ENCODE data around the gene PTPN23. TPM values are rescaled to one million over a fixed set of nuclear protein-coding genes. Genes with fewer than 3 reads are reported as not detected.

PTPN23 gene, protein sequence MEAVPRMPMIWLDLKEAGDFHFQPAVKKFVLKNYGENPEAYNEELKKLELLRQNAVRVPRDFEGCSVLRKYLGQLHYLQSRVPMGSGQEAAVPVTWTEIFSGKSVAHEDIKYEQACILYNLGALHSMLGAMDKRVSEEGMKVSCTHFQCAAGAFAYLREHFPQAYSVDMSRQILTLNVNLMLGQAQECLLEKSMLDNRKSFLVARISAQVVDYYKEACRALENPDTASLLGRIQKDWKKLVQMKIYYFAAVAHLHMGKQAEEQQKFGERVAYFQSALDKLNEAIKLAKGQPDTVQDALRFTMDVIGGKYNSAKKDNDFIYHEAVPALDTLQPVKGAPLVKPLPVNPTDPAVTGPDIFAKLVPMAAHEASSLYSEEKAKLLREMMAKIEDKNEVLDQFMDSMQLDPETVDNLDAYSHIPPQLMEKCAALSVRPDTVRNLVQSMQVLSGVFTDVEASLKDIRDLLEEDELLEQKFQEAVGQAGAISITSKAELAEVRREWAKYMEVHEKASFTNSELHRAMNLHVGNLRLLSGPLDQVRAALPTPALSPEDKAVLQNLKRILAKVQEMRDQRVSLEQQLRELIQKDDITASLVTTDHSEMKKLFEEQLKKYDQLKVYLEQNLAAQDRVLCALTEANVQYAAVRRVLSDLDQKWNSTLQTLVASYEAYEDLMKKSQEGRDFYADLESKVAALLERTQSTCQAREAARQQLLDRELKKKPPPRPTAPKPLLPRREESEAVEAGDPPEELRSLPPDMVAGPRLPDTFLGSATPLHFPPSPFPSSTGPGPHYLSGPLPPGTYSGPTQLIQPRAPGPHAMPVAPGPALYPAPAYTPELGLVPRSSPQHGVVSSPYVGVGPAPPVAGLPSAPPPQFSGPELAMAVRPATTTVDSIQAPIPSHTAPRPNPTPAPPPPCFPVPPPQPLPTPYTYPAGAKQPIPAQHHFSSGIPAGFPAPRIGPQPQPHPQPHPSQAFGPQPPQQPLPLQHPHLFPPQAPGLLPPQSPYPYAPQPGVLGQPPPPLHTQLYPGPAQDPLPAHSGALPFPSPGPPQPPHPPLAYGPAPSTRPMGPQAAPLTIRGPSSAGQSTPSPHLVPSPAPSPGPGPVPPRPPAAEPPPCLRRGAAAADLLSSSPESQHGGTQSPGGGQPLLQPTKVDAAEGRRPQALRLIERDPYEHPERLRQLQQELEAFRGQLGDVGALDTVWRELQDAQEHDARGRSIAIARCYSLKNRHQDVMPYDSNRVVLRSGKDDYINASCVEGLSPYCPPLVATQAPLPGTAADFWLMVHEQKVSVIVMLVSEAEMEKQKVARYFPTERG (N-terminal part only)
- 10.0 and 16.3 TPM in 2 replicates for total RNA-seq (2014; rRNA removed; shearing (Covaris generic))
- polyA plus RNA-seq (2015; cell fraction: cytosol; rRNA removed): 25.1 and 26.3 TPM in 2 replicates
- 70.1 and 78.8 TPM in 2 replicates for polyA plus RNA-seq (2015; cell fraction: nucleus; rRNA removed)

GRCh38 chr3:47380601-47381316 lies at the start of gene PTPN23:
TSS of gene PTPN23 (plus strand) at chr3:47381021. CDS start at chr3:47381097, 76 bp downstream.
- peak; percentile 99 for DNase-seq (ENCODE audit: low read depth)

- DNase-seq (ENCODE audit: low read depth): no peak
These were observed 46.9 kb upstream of the PTPN23 start for GRCh38 chr3:47333907-47334306.

GRCh38 chr3:47337656-47338055 lies 43.2 kb upstream of the PTPN23 start:
- no peak for DNase-seq (ENCODE audit: low read depth)

- no peak for DNase-seq (ENCODE audit: low read depth)
These were observed 40.9 kb upstream of the PTPN23 start for GRCh38 chr3:47339951-47340350.

DNA sequence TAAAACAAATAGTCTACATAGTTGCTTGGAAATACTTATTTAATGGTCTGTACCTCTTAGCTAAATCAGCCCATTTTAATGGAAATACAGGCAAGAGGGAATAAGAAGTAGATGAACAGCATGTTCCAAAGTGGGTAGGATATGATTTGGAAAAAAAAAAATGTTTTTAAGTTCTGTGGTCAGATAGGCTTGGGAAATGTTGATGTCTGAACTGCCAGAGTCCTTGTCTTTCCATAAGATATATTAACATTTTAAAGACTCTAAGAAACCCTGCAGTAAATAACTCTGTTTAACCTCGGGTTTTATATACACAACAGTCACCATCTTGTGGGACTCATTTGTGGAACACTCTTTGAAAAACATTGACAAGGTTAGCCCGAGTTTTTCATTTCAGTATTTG lies 40.0 kb upstream of the PTPN23 start:
- DNase-seq (ENCODE audit: low read depth): no peak

- no peak for DNase-seq (ENCODE audit: low read depth)
These were observed 38.7 kb upstream of the PTPN23 start for GRCh38 chr3:47342151-47342550.

DNA sequence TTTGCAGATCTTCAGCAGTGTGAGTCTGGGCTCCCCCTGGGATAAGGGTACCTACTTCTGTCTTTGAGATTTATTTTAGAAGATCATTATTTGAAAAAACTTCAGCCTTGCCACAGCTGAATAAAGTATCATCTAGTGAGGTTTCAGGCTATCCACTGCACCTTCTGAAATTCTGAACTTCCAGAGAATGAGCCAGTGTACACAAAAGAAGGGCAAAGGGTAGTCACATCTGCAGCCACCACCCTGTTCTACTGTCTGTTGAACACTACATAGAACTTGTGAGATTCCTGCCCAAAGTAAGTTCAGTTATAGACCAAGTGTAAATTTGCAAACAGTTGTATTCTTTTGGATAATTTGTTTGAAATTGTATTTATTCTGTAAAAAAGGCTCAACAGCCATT lies 38.0 kb upstream of the PTPN23 start:
- no peak for DNase-seq (ENCODE audit: low read depth)

DNA sequence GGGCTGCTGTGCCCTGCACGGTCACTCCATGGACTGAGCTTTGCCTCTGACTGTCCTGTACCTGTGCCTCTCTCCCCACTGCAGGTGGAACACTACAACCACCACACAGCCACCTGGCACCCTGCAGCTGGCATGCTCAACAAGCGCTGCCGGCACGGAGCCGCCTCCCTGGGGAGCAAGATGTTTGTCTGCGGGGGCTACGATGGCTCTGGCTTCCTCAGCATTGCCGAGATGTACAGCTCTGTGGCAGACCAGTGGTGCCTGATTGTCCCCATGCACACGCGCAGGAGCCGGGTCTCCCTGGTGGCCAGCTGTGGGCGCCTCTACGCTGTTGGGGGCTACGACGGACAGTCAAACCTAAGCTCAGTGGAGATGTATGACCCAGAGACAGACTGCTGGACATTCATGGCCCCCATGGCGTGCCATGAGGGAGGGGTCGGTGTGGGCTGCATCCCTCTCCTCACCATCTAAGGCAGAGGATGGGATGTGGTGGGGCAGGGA lies 37.3 kb upstream of the PTPN23 start:
- no peak for DNase-seq (ENCODE audit: low read depth)

- DNase-seq (ENCODE audit: low read depth): no peak
These were observed 35.9 kb upstream of the PTPN23 start for GRCh38 chr3:47344971-47345370.

- DNase-seq (ENCODE audit: low read depth): peak; percentile 49
These were observed 33.5 kb upstream of the PTPN23 start for GRCh38 chr3:47347217-47347801.

- DNase-seq (ENCODE audit: low read depth): no peak
These were observed 32.2 kb upstream of the PTPN23 start for GRCh38 chr3:47348411-47349154.

DNA sequence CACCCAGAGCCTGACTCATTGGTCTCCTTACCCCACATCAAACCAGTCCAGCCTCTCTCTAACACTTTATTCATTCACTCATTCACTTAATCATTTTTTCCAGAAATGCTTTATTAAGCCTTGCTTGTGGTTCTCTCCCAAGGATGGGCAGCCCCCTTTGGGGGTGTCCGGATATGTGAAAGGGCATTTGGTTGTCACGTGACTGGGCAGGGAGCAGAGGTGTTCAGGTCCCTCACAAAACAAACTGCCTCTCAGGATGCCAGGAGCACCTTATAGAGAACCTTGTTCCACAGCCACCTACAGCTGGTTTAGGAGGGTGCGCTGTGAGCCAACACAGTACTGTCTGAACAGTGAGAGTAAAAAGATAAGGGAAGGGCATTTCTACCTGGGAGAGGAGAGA lies 25.8 kb upstream of the PTPN23 start:
- DNase-seq (ENCODE audit: low read depth): no peak

DNA sequence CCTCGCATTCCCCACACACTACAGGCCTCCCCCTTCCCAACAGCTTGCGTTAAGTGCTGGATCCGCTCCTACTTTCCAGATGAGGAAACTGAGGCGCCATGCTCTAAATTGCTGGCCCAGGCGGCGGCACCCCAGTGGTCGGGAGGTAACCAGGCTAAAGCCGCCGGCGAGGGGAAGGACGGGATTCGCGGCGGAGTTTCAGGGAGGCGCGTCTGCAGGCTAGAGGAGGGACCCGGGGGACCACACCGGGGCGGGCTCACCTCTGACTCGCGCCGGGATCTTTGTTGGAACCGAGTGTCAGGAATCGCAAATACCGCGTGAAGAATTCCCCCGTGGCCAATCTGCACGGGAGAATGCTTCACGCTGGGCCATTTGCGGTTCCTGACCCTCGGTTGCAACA lies 24.6 kb upstream of the PTPN23 start:
- no peak for DNase-seq (ENCODE audit: low read depth)

DNA sequence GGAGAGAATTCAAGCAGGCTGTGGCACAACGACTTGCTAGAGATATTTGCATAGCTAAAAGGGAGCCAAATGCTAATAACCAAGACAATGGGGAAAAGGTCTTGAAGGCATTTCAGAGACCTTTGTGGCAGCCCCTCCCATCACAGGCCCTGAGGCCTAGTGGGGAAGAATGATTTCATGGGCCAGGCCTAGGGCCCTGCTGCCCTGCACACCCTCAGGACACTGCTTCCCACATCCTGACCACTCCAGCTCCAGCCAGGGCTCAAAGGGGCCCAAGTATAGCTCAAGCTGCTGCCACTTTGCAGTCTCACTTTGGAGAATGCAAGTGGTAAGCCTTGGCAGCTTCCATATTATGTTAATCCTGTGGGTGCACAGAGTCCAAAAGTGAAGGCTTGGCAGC lies 21.5 kb upstream of the PTPN23 start:
- no peak for DNase-seq (ENCODE audit: low read depth)

DNA sequence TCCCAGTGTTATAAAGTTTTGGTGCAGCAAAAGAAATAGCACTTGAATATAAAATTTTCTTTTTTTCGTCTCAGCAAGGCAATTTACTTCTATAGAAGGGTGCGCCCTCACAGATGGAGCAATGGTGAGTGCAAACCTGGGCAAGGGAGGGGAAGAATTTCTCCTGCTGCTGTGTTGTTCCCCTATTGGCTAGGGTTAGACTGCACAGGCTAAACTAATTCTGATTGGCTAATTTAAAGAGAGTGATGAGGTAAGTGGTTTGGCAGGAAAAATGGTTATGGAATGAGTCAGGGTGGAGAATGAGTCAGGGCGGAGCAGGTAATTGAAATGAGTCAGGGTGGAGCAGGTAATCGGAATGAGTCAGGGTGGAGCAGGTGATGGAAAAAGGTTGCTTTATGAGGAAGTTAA lies 20.7 kb upstream of the PTPN23 start:
- DNase-seq (ENCODE audit: low read depth): peak; percentile 78

- DNase-seq (ENCODE audit: low read depth): no peak
These were observed 18.1 kb upstream of the PTPN23 start for GRCh38 chr3:47362701-47363100.

GRCh38 chr3:47365213-47366153 lies 15.3 kb upstream of the PTPN23 start:
- peak; percentile 86 for DNase-seq (ENCODE audit: low read depth)

GRCh38 chr3:47366833-47367232 lies 14.0 kb upstream of the PTPN23 start:
- no peak for DNase-seq (ENCODE audit: low read depth)
